GM19193 (cell line): ENCODE data around the gene CDX4.

Source experiments
- POLR2A ChIP-seq: IDR thresholded peaks from 4 replicates; pipeline ENCODE4 v1.6.1; 2011; ENCODE audit not compliant: insufficient read depth, insufficient read length; ENCODE audit errors: extremely low read depth

Gene CDX4, protein sequence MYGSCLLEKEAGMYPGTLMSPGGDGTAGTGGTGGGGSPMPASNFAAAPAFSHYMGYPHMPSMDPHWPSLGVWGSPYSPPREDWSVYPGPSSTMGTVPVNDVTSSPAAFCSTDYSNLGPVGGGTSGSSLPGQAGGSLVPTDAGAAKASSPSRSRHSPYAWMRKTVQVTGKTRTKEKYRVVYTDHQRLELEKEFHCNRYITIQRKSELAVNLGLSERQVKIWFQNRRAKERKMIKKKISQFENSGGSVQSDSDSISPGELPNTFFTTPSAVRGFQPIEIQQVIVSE

GRCh38 chrX:73446831-73447230 is at the start of gene CDX4:
CDX4 (plus strand) TSS chrX:73447053; CDS start chrX:73447254, 201 bp downstream.
- no peak for TF ChIP-seq POLR2A

GRCh38 chrX:73398185-73398914 is 48.5 kb upstream of the CDX4 start:
- TF ChIP-seq POLR2A = no peak

DNA sequence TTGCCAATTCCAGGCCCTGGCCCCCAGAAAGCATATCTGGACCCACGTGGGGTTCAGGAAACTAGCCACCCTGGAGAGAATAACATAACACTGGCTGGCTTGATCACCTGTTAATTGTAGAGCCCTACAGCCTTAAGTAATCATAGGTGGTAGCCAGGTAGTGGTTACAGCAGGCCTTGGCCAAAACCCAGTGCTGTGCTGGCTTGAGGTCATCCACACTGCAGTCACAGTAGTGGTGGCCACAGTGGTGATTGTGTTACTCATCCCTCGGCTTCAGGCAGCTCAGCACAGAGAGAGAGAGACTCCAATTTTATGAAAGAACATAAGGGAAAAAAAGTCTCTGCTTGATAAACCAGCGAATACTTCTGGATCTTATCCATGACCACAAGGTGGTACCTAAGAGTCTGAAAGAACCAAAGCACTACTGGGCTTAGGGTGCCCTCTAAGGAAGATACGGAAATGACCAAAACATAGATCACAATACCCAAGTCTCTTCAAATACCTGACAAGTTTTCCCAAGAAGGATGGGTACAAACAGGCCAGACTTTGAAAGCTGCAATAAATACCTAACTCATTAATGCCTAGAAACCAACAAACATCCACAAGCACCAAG is 46.6 kb upstream of the CDX4 start:
- TF ChIP-seq POLR2A = no peak

- no peak for TF ChIP-seq POLR2A
Observed at GRCh38 chrX:73401591-73402266, 45.1 kb upstream of the CDX4 start.

DNA sequence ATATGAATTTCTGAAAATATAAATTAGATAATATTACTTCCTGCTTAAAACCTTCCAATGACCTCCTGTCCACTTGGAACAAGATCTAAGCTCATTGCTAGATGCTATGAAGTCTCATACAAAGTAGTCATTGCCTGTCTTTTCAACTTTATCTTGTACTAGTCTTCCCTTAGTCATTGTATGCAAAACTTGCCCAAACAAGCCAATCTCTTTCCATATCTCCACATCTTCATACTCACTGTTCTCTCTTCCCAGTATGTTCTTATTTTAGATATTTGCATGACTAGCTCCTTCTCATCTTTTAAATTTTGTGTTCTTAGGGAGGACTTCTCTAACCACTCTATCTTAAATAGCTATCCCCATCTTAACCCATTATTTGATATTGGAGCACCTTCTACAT is 33.9 kb upstream of the CDX4 start:
- TF ChIP-seq POLR2A = no peak

GRCh38 chrX:73447311-73447794 is 500 bp downstream of the CDX4 start:
- no peak for TF ChIP-seq POLR2A

DNA sequence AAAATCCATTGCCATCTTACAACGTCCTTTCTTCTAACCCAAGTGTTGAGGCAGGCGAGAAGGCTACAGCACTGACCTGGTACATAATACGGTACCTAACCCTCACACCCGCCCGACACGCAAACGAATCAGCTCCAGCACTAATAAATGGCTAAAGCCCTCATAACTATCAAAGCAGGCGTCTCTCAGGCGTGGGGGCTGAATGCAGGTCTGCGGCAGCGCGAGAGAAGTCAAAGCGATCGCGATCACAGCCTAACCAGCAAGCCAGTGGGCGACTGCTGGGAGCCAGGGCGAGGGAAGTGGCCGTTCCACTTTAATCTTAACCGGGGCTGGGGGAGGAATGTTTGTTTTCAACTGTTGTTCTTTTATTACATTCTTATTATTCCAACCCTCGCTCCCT is 1.5 kb downstream of the CDX4 start:
- no peak for TF ChIP-seq POLR2A

DNA sequence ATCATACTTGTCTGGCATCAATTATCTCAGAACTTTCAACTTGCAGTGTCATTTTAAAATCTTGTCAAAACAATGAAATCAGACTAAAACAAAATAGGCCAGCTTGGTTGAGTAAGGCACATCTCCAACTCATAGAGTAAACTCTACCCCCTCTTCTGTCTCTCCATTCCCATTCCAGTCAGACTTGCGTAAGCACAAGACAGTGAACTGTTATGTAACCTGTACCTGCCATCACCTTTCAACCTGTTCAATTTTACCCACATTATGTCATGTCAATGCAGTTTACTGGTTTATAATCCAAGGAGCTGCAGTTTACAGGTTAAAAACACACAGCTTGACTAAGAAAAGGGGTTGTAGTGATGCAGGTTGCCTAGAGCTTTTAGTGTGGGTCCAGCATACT is 8.3 kb downstream of the CDX4 start:
- TF ChIP-seq POLR2A = no peak

DNA sequence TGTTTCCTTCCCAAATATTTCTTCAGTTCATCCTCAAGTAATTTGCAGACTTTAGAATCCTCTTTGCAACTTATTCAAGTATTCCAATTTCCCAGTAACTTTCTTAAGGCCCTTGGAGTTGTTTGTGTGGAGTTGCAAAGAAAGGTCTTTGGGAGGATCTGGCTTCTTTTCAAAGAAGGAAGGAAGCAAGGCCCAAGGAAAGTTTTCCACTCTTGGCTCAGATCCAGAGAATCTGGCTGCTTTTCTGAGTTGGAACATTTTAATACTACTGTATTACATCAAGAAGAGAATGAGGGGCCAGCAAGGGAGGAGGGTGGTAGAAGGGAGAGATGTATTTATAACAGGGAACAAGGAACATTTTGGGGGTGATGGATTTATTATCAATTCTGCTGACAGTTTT is 10.5 kb downstream of the CDX4 start:
- TF ChIP-seq POLR2A = no peak

GRCh38 chrX:73468376-73468775 is 21.5 kb downstream of the CDX4 start:
- TF ChIP-seq POLR2A = no peak

- no peak for TF ChIP-seq POLR2A
Observed at GRCh38 chrX:73478961-73479360, 32.1 kb downstream of the CDX4 start.

GRCh38 chrX:73481521-73481920 is 34.7 kb downstream of the CDX4 start:
- TF ChIP-seq POLR2A = no peak

- no peak for TF ChIP-seq POLR2A
Observed at GRCh38 chrX:73490661-73491060, 43.8 kb downstream of the CDX4 start.
